ENCODE measurements around the gene ZNF552.
"Not testable (repeated sequence)": the region's sequence is repeated elsewhere in the genome, so short reads cannot be mapped to it uniquely, and the experiment has no call there.

The ZNF552 gene

GRCh38 chr19:57814505-57815246 lies at the start of gene ZNF552:
Gene ZNF552 (minus strand): TSS chr19:57814913. CDS start chr19:57814743, 170 bp downstream.
- peak; percentile 71 to 73 for DNase-seq

GRCh38 chr19:57862351-57862750 lies 47.6 kb upstream of the ZNF552 start:
- DNase-seq, result not testable (repeated sequence)

GRCh38 chr19:57854117-57854516 lies 39.4 kb upstream of the ZNF552 start:
- not testable (repeated sequence) for DNase-seq

GRCh38 chr19:57851812-57852603 lies 37.3 kb upstream of the ZNF552 start:
- DNase-seq, result not testable (repeated sequence)

- DNase-seq, result peak in 1 of 2 donors; percentile 20
Observed at GRCh38 chr19:57850553-57851017, 35.9 kb upstream of the ZNF552 start.

- DNase-seq, result peak; percentile 71 to 78
Observed at GRCh38 chr19:57849666-57850473, 35.2 kb upstream of the ZNF552 start, which contains the start of gene ZNF587. Gene ZNF587 (plus strand): TSS chr19:57849859. CDS start chr19:57850039, 180 bp downstream.

GRCh38 chr19:57849162-57849665 lies 34.5 kb upstream of the ZNF552 start:
- DNase-seq, result not testable (repeated sequence)

- DNase-seq, result not testable (repeated sequence)
Observed at GRCh38 chr19:57847164-57847563, 32.5 kb upstream of the ZNF552 start.

GRCh38 chr19:57841122-57841763 lies 26.5 kb upstream of the ZNF552 start:
- no peak for DNase-seq

GRCh38 chr19:57838622-57839191 lies 24.0 kb upstream of the ZNF552 start:
- not testable (repeated sequence) for DNase-seq

GRCh38 chr19:57836991-57837390 lies 22.3 kb upstream of the ZNF552 start:
- DNase-seq, result not testable (repeated sequence)

GRCh38 chr19:57830071-57830602 lies 15.4 kb upstream of the ZNF552 start, which contains the start of gene ZNF587B:
Gene ZNF587B (plus strand): TSS chr19:57830299. CDS start chr19:57830529, 230 bp downstream.
- DNase-seq, result peak; percentile 47 to 50

GRCh38 chr19:57829316-57829715 lies 14.6 kb upstream of the ZNF552 start:
- DNase-seq, result no peak

- no peak for DNase-seq
Observed at GRCh38 chr19:57825511-57825910, 10.8 kb upstream of the ZNF552 start.

- not testable (repeated sequence) for DNase-seq
Observed at GRCh38 chr19:57823608-57824007, 8.9 kb upstream of the ZNF552 start.

- not testable (repeated sequence) for DNase-seq
Observed at GRCh38 chr19:57823155-57823554, 8.4 kb upstream of the ZNF552 start.

GRCh38 chr19:57821501-57821900 lies 6.8 kb upstream of the ZNF552 start:
- not testable (repeated sequence) for DNase-seq

- DNase-seq, result not testable (repeated sequence)
Observed at GRCh38 chr19:57821095-57821494, 6.4 kb upstream of the ZNF552 start.

GRCh38 chr19:57820599-57820998 lies 5.9 kb upstream of the ZNF552 start:
- DNase-seq, result no peak

- peak; percentile 75 to 81 for DNase-seq
Observed at GRCh38 chr19:57819475-57820148, 4.9 kb upstream of the ZNF552 start.

- DNase-seq, result no peak
Observed at GRCh38 chr19:57818378-57818777, 3.7 kb upstream of the ZNF552 start.
